Measurements from ENCODE around the gene LY6G5B. TPM values are rescaled to one million over a fixed set of nuclear protein-coding genes. Genes with fewer than 3 reads are reported as not detected.

The LY6G5B gene
- total RNA-seq, 2 experiments from 2014 or later, result 27.0 to 28.0 TPM

DNA sequence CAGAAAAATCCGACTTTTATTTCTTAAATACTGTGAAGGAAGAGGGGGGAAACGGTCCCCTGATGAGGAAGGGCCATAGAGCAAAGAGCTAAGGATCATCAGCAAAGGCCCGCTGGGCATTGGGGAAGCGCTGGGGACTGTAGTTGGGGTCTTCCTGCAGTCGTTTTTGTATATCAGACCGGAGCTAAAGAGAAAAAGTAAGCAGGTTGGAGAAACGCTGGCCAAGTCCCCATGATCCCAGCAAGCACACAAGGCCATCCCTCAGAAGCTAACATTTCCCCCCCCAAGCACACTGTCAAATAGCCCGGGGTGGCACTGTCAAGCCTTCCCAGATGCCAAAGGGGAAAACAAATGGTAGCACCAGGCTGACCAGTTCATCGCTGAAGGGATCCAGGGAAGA is 30.7 kb upstream of the LY6G5B start:
- no peak overlapping the region for H3K4me3 ChIP-seq (ENCODE audit: low read length)
- H3K27ac ChIP-seq (ENCODE audit: low read depth in 1 of 2, low read length in 2 of 2), result no peak overlapping the region
- ATAC-seq (ENCODE audit: poor library complexity) (no peak), DNase-seq (no peak)
- no peaks in the 10 kb centered on the region for H3K9me3 ChIP-seq (ENCODE audit: control insufficient read depth in 1 of 2, insufficient read depth in 1 of 2, low read length in 2 of 2)
- peaks cover 96% of the 10 kb centered on the region for H3K36me3 ChIP-seq (ENCODE audit: insufficient read depth, low read length)
- intact Hi-C loops (cut with DNase I, micrococcal nuclease), result no loop called here
- ChIA-PET CTCF (no interaction called here), POLR2A (interaction anchor here (0.9 to 3.7 kb wide), 4 partner anchors 12 to 149 kb away, joined by 3 to 19 read pairs (median 4); partner anchors contain the start of genes BAG6 and C6orf47)
- H3K36me3 Mint-ChIP-seq (ENCODE audit: low read depth), result peaks cover 91% of the 10 kb centered on the region
- no peaks in the 10 kb centered on the region for H3K4me1 Mint-ChIP-seq (ENCODE audit: low read depth)
- TF ChIP-seq, protein P1, sequence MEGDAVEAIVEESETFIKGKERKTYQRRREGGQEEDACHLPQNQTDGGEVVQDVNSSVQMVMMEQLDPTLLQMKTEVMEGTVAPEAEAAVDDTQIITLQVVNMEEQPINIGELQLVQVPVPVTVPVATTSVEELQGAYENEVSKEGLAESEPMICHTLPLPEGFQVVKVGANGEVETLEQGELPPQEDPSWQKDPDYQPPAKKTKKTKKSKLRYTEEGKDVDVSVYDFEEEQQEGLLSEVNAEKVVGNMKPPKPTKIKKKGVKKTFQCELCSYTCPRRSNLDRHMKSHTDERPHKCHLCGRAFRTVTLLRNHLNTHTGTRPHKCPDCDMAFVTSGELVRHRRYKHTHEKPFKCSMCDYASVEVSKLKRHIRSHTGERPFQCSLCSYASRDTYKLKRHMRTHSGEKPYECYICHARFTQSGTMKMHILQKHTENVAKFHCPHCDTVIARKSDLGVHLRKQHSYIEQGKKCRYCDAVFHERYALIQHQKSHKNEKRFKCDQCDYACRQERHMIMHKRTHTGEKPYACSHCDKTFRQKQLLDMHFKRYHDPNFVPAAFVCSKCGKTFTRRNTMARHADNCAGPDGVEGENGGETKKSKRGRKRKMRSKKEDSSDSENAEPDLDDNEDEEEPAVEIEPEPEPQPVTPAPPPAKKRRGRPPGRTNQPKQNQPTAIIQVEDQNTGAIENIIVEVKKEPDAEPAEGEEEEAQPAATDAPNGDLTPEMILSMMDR (IDR thresholded peaks at IDR 0.05), result no peak
- H3K27ac Mint-ChIP-seq, result no peak overlapping the region
- H3K27me3 Mint-ChIP-seq, result no peaks in the 10 kb centered on the region
- no peaks in the 10 kb centered on the region for H3K27me3 ChIP-seq (ENCODE audit: control insufficient read depth in 1 of 2, insufficient read depth in 2 of 2, low read length in 2 of 2)
- H3K4me1 ChIP-seq (ENCODE audit: insufficient read depth, low read length), result no peaks in the 10 kb centered on the region
- no peak overlapping the region for H3K4me3 Mint-ChIP-seq
- no peaks in the 10 kb centered on the region for H3K9me3 Mint-ChIP-seq

- peaks cover 91% of the 10 kb centered on the region for H3K36me3 Mint-ChIP-seq (ENCODE audit: low read depth)
Measured at GRCh38 chr6:31639449-31639861, 30.3 kb upstream of the LY6G5B start.

DNA sequence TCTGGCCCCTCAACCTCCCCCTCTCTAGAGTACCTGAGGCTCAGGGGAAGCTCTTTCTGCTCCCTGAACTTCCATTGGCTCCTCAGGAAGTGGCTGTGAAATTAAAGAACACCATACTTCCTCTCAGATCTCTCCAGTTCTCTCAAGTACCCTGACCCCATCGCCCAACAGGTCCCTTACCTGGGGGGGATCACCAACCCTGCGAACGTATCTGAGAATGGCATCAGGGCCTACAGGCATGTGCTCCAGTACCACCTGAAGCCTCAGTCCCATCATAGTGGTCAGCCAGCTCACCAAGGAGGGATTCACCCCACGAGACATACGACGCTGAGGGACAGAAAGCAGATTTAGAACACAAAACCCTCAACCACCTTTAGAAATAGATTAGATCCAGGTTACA is 29.2 kb upstream of the LY6G5B start:
- H3K27ac Mint-ChIP-seq, result no peak overlapping the region
- no peaks in the 10 kb centered on the region for H3K4me1 ChIP-seq (ENCODE audit: insufficient read depth, low read length)
- TF ChIP-seq, protein P1 (IDR thresholded peaks at IDR 0.05), result no peak
- no peak overlapping the region for H3K27ac ChIP-seq (ENCODE audit: low read depth in 1 of 2, low read length in 2 of 2)
- peaks cover 5% of the 10 kb centered on the region for H3K4me1 Mint-ChIP-seq (ENCODE audit: low read depth)
- H3K9me3 Mint-ChIP-seq, result no peaks in the 10 kb centered on the region
- no peak overlapping the region for H3K4me3 Mint-ChIP-seq
- no peaks in the 10 kb centered on the region for H3K27me3 ChIP-seq (ENCODE audit: control insufficient read depth in 1 of 2, insufficient read depth in 2 of 2, low read length in 2 of 2)
- ChIA-PET CTCF (no interaction called here), POLR2A (interaction anchor here (1.1 to 3.7 kb wide), 3 partner anchors 11 to 58 kb away, joined by 3 to 19 read pairs (median 5); partner anchors contain the start of genes BAG6, C6orf47 and LTB)
- DNase-seq (no peak), ATAC-seq (ENCODE audit: poor library complexity) (no peak)
- no peaks in the 10 kb centered on the region for H3K9me3 ChIP-seq (ENCODE audit: control insufficient read depth in 1 of 2, insufficient read depth in 1 of 2, low read length in 2 of 2)
- H3K36me3 Mint-ChIP-seq (ENCODE audit: low read depth), result peaks cover 91% of the 10 kb centered on the region
- no peaks in the 10 kb centered on the region for H3K27me3 Mint-ChIP-seq
- peaks cover 96% of the 10 kb centered on the region for H3K36me3 ChIP-seq (ENCODE audit: insufficient read depth, low read length)
- no peak overlapping the region for H3K4me3 ChIP-seq (ENCODE audit: low read length)
- intact Hi-C loops (cut with DNase I, micrococcal nuclease), result no loop called here

More at GRCh38 chr6:31639449-31639861, 30.3 kb upstream of the LY6G5B start:
- no peaks in the 10 kb centered on the region for H3K4me1 Mint-ChIP-seq (ENCODE audit: low read depth)
- DNase-seq, result no peak
- peaks cover 96% of the 10 kb centered on the region for H3K36me3 ChIP-seq (ENCODE audit: insufficient read depth, low read length)
- ATAC-seq (ENCODE audit: poor library complexity), result no peak
- no peaks in the 10 kb centered on the region for H3K27me3 Mint-ChIP-seq
- intact Hi-C loops (cut with DNase I, micrococcal nuclease), result no loop called here
- H3K27me3 ChIP-seq (ENCODE audit: control insufficient read depth in 1 of 2, insufficient read depth in 2 of 2, low read length in 2 of 2), result no peaks in the 10 kb centered on the region
- no peaks in the 10 kb centered on the region for H3K9me3 Mint-ChIP-seq
- peak overlapping the region; percentile 24 for H3K27ac Mint-ChIP-seq
- TF ChIP-seq, protein P1 (IDR thresholded peaks at IDR 0.05), result no peak
- no peak overlapping the region for H3K4me3 Mint-ChIP-seq
- H3K9me3 ChIP-seq (ENCODE audit: control insufficient read depth in 1 of 2, insufficient read depth in 1 of 2, low read length in 2 of 2), result no peaks in the 10 kb centered on the region
- H3K4me1 ChIP-seq (ENCODE audit: insufficient read depth, low read length), result no peaks in the 10 kb centered on the region
- POLR2A ChIA-PET, result interaction anchor here (0.9 to 3.7 kb wide), 5 partner anchors 13 to 150 kb away, joined by 3 to 19 read pairs (median 3); partner anchors contain the start of genes BAG6, C6orf47 and LTB
- H3K27ac ChIP-seq (ENCODE audit: low read depth in 1 of 2, low read length in 2 of 2), result no peak overlapping the region
- H3K4me3 ChIP-seq (ENCODE audit: low read length), result no peak overlapping the region
- CTCF ChIA-PET, result no interaction called here
